HCT116 (cell line): ENCODE data around the gene PRPF40A. TPM values are rescaled to one million over a fixed set of nuclear protein-coding genes. Genes with fewer than 3 reads are reported as not detected.

Experiments used
- ATAC-seq: fragments of 200-7000 bp; cut with Tn5 transposase; 2 replicates; pipeline ENCODE4 v1.9.1; 2020; ENCODE audit warnings: mild to moderate bottlenecking, moderate library complexity
- BruUV-seq: library from RNA; stranded (reverse); fragments of 400-500 nt; replicated peaks from 2 replicates; lab custom pipeline; 2021; lab: Mats Ljungman, UMichigan
- CTCF ChIA-PET: fragments of 300-600 bp; sonication (Branson Sonifier 250); formaldehyde crosslinking; loops from one replicate; lab custom pipeline; 2021; ENCODE audit warnings: antibody characterized with exemption; lab: Charles Lee
- POLR2A ChIA-PET: fragments of 300-600, 350-600 bp; sonication (Branson Sonifier 250); formaldehyde crosslinking; loops from one replicate; lab custom pipeline; 2021; ENCODE audit warnings: antibody characterized with exemption; lab: Charles Lee
- RAD21 ChIA-PET, 2 experiments: fragments of 300-600 bp; sonication (Branson Sonifier 250); formaldehyde crosslinking; loops; one replicate each; lab custom pipeline; 2023; ENCODE audit warnings: low total read pairs in 2 of 2; ENCODE audit not compliant: uncharacterized antibody in 2 of 2, unreplicated experiment in 2 of 2, low non-redundant PET in 1 of 2; lab: Charles Lee
- DNase-seq: peaks from one replicate; pipeline ENCODE4 v3.0.0-alpha.2; 2010; ENCODE audit warnings: low read depth, low spot score
- H2AFZ ChIP-seq: fragments of 200-600 bp; shearing (Covaris generic), sonication (generic); 2 replicates; pipeline ENCODE4 v1.6.1; 2017; ENCODE audit warnings: low read depth, mixed run types, mixed read lengths, antibody characterized with exemption, low read length; ENCODE audit not compliant: poor library complexity, severe bottlenecking
- H3K27ac ChIP-seq: 2 replicates; pipeline ENCODE4 v1.5.1; 2012; ENCODE audit warnings: low read depth, low read length
- H3K27me3 ChIP-seq: fragments of 200-600 bp; sonication (generic); 2 replicates; pipeline ENCODE4 v1.6.1; 2016; ENCODE audit warnings: mixed run types, low read length, mixed read lengths; ENCODE audit not compliant: insufficient read depth
- H3K36me3 ChIP-seq, 2 experiments: fragments of 200-500 bp in 1 of 2; fragments of 200-600 bp in 1 of 2; sonication (Bioruptor generic) in 1 of 2; sonication (generic) in 1 of 2; 2 replicates each; pipeline versions ENCODE4 v1.5.1 to v1.6.1; 2014 to 2016; ENCODE audit warnings: low read length in 2 of 2, inconsistent platforms in 1 of 2, mixed read lengths in 1 of 2, mixed run types in 1 of 2; ENCODE audit not compliant: insufficient read depth in 2 of 2, control insufficient read depth in 1 of 2
- H3K4me1 ChIP-seq, 2 experiments: fragments of 200-600 bp in 1 of 2; sonication (generic) in 1 of 2; 2 replicates each; pipeline versions ENCODE4 v1.5.1 to v1.6.1; 2012 to 2017; ENCODE audit warnings: low read length in 2 of 2, inconsistent platforms in 1 of 2, mild to moderate bottlenecking in 1 of 2, mixed read lengths in 1 of 2, mixed run types in 1 of 2, moderate library complexity in 1 of 2; ENCODE audit not compliant: insufficient read depth in 2 of 2, control insufficient read depth in 1 of 2
- H3K4me2 ChIP-seq: fragments of 200-600 bp; sonication (generic); 2 replicates; pipeline ENCODE4 v1.6.1; 2017; ENCODE audit warnings: mixed run types, low read length, mixed read lengths
- H3K4me3 ChIP-seq, 2 experiments: fragments of 200-600 bp in 1 of 2; sonication (generic) in 1 of 2; replicated peaks in 1 of 2; 2 replicates each; pipeline ENCODE4 v1.5.1; 2011 to 2016; ENCODE audit warnings: low read length in 2 of 2, control low read depth in 1 of 2, low read depth in 1 of 2, mild to moderate bottlenecking in 1 of 2, mixed read lengths in 1 of 2, mixed run types in 1 of 2
- H3K79me2 ChIP-seq: fragments of 200-600 bp; sonication (generic); 2 replicates; pipeline ENCODE4 v1.6.1; 2017; ENCODE audit warnings: mild to moderate bottlenecking, mixed run types, low read length, moderate library complexity, mixed read lengths; ENCODE audit not compliant: insufficient read depth
- H3K9ac ChIP-seq: fragments of 200-600 bp; sonication (generic); 2 replicates; pipeline ENCODE4 v1.6.1; 2016; ENCODE audit warnings: low read length, mixed read lengths
- H3K9me2 ChIP-seq: fragments of 200-600 bp; sonication (generic), shearing (Covaris generic); 2 replicates; pipeline ENCODE4 v1.6.1; 2017; ENCODE audit warnings: mixed run types, mild to moderate bottlenecking, moderate library complexity; ENCODE audit not compliant: insufficient read depth
- H3K9me3 ChIP-seq, 2 experiments: fragments of 200-500 bp in 1 of 2; fragments of 200-600 bp in 1 of 2; sonication (Bioruptor generic) in 1 of 2; sonication (generic) in 1 of 2; 2 replicates each; pipeline ENCODE4 v1.6.1; 2014 to 2017; ENCODE audit warnings: low read length in 2 of 2, mixed read lengths in 2 of 2, inconsistent platforms in 1 of 2, low read depth in 1 of 2, mild to moderate bottlenecking in 1 of 2, mixed run types in 1 of 2, moderate library complexity in 1 of 2; ENCODE audit not compliant: control insufficient read depth in 1 of 2, insufficient read depth in 1 of 2
- H4K20me1 ChIP-seq: fragments of 200-600 bp; sonication (generic), shearing (Covaris generic); 2 replicates; pipeline ENCODE4 v1.6.1; 2017; ENCODE audit warnings: mixed run types, mild to moderate bottlenecking, moderate library complexity; ENCODE audit not compliant: insufficient read depth
- CBX3 ChIP-seq: IDR thresholded peaks from 2 replicates; pipeline ENCODE4 v1.6.1; 2012; ENCODE audit warnings: low read depth
- CEBPB ChIP-seq: IDR thresholded peaks from 2 replicates; pipeline ENCODE4 v1.6.1; 2012; ENCODE audit warnings: low read depth
- CTCF ChIP-seq, 3 experiments: fragments of 200-600 bp in 1 of 3; sonication (generic) in 1 of 3; IDR thresholded peaks in 2 of 3; conservative IDR thresholded peaks in 1 of 3; 2 replicates each; pipeline ENCODE4 v1.5.1; 2012 to 2017; ENCODE audit warnings: low read depth in 2 of 3, low read length in 2 of 3, antibody characterized with exemption in 1 of 3, borderline replicate concordance in 1 of 3, control low read depth in 1 of 3, mild to moderate bottlenecking in 1 of 3, mixed read lengths in 1 of 3, mixed run types in 1 of 3, moderate library complexity in 1 of 3; ENCODE audit not compliant: insufficient read depth in 1 of 3
- EGR1 ChIP-seq: IDR thresholded peaks from 2 replicates; pipeline ENCODE4 v1.6.1; 2012; ENCODE audit warnings: low read depth
- ELF1 ChIP-seq: IDR thresholded peaks from 2 replicates; pipeline ENCODE4 v1.6.1; 2012; ENCODE audit warnings: low read depth, borderline replicate concordance
- EZH2 ChIP-seq: fragments of 200-600 bp; sonication (generic); IDR thresholded peaks from 2 replicates; pipeline ENCODE4 v1.6.1; 2017; ENCODE audit warnings: antibody characterized with exemption, mixed run types
- MAX ChIP-seq: IDR thresholded peaks from 2 replicates; pipeline ENCODE4 v1.6.1; 2012
- POLR2A ChIP-seq: IDR thresholded peaks from 2 replicates; pipeline ENCODE4 v1.7.0; 2011; ENCODE audit warnings: borderline replicate concordance; ENCODE audit not compliant: insufficient read depth, insufficient read length; ENCODE audit errors: extremely low read depth
- POLR2AphosphoS5 ChIP-seq: IDR thresholded peaks from 2 replicates; pipeline ENCODE4 v1.6.1; 2011; ENCODE audit warnings: mild to moderate bottlenecking, low read depth, low read length, moderate library complexity
- RAD21 ChIP-seq: IDR thresholded peaks from 2 replicates; pipeline ENCODE4 v1.6.1; 2012; ENCODE audit warnings: low read depth, mild to moderate bottlenecking
- REST ChIP-seq: IDR thresholded peaks from 2 replicates; pipeline ENCODE4 v1.6.1; 2012; ENCODE audit warnings: low read depth
- SIN3A ChIP-seq: IDR thresholded peaks from 2 replicates; pipeline ENCODE4 v1.6.1; 2012; ENCODE audit warnings: low read depth
- SP1 ChIP-seq: IDR thresholded peaks from 2 replicates; pipeline ENCODE4 v1.6.1; 2012; ENCODE audit warnings: low read depth
- SRF ChIP-seq: IDR thresholded peaks from 2 replicates; pipeline ENCODE4 v1.6.1; 2012; ENCODE audit warnings: low read depth
- TCF7L2 ChIP-seq: IDR thresholded peaks from 2 replicates; pipeline ENCODE4 v1.7.0; 2011; ENCODE audit warnings: borderline replicate concordance, inconsistent platforms; ENCODE audit not compliant: insufficient read depth, insufficient read length; ENCODE audit errors: extremely low read depth
- YY1 ChIP-seq: IDR thresholded peaks from 2 replicates; pipeline ENCODE4 v1.6.1; 2011; ENCODE audit warnings: low read length, low read depth, moderate library complexity, mild to moderate bottlenecking; ENCODE audit not compliant: insufficient replicate concordance; ENCODE audit errors: extremely low read depth
- ZFX ChIP-seq: fragments of 450-650 bp; IDR thresholded peaks from 2 replicates; pipeline ENCODE4 v1.6.1; 2017
- ZNF274 ChIP-seq: fragments of 200-500 bp; sonication (Bioruptor generic); IDR thresholded peaks from 2 replicates; pipeline ENCODE4 v1.6.1; 2014; ENCODE audit warnings: mild to moderate bottlenecking, low read depth, low read length, inconsistent platforms
- intact Hi-C: fragments of 100-400 bp; cut with micrococcal nuclease; formaldehyde crosslinking; loops from 2 replicates; pipeline ENCODE4 v1.10.0; 2022
- total RNA-seq: library from RNA; stranded (reverse); gene quantifications from one replicate; pipeline ENCODE4 v1.2.1, GENCODE V29; 2021; ENCODE audit not compliant: unreplicated experiment

Gene PRPF40A
- total RNA-seq, 1 experiment from 2014 or later: 171 TPM

GRCh38 chr2:152706477-152707021 lies 10.7 kb downstream of the PRPF40A start:
- no peak overlapping the region for H3K4me2 ChIP-seq
- CTCF ChIA-PET: no interaction called here
- H3K4me1 ChIP-seq: no peaks in the 10 kb centered on the region
- BruUV-seq: no TSS peak
- TF ChIP-seq YY1 (no peak), SRF (no peak), POLR2A (no peak), SIN3A (no peak), ZNF274 (no peak), TCF7L2 (no peak), POLR2AphosphoS5 (no peak), SP1 (no peak), ZFX (no peak), ELF1 (no peak), RAD21 (no peak), CBX3 (no peak), CEBPB (no peak), EGR1 (no peak), EZH2 (no peak), REST (no peak), CTCF (IDR thresholded peaks at IDR 0.05 in 2 of 3, conservative IDR thresholded peaks at IDR 0.05 in 1 of 3; ENCODE audit: borderline replicate concordance in 1 of 3, insufficient read depth in 1 of 3, low read depth in 2 of 3, low read length in 2 of 3) (no peak), MAX (no peak)
- no peak overlapping the region for H3K27ac ChIP-seq
- DNase-seq: no peak
- peaks cover 0 to 1% of the 10 kb centered on the region in 2 experiments; a peak in 1 of 4 replicates for H3K9me3 ChIP-seq
- POLR2A ChIA-PET: no interaction called here
- H4K20me1 ChIP-seq: peaks cover 26% of the 10 kb centered on the region; the same call in 1 of the 2 replicates
- RAD21 ChIA-PET: no interaction called here
- no peak for ATAC-seq
- peaks cover 4 to 25% of the 10 kb centered on the region in 2 experiments; a peak in 3 of 4 replicates for H3K36me3 ChIP-seq
- no peak overlapping the region for H3K9ac ChIP-seq
- peaks cover 100% of the 10 kb centered on the region for H3K79me2 ChIP-seq
- no peak overlapping the region for H2AFZ ChIP-seq
- no peaks in the 10 kb centered on the region for H3K9me2 ChIP-seq
- no peaks in the 10 kb centered on the region for H3K27me3 ChIP-seq
- no peak overlapping the region for H3K4me3 ChIP-seq
- intact Hi-C loops: no loop called here
